RWPE2 (cell line): ENCODE results near the gene CTSH.

Source experiments
- ATAC-seq: fragments of 200-7000 bp; cut with Tn5 transposase; 3 replicates; pipeline ENCODE4 v1.9.1; 2021; ENCODE audit warnings: low read depth
- DNase-seq: peaks from one replicate; pipeline ENCODE4 v3.0.0-alpha.2; 2020; ENCODE audit warnings: low spot score
- H3K27ac ChIP-seq: fragments of 450-650 bp; 2 replicates; pipeline ENCODE4 v1.5.1; 2017; ENCODE audit warnings: mild to moderate bottlenecking; ENCODE audit not compliant: poor library complexity, severe bottlenecking
- H3K27me3 ChIP-seq: fragments of 250-450 bp; sonication (Bioruptor Pico); 2 replicates; pipeline ENCODE4 v1.5.1; 2021; ENCODE audit warnings: mild to moderate bottlenecking, moderate library complexity; ENCODE audit not compliant: insufficient read depth, poor library complexity, severe bottlenecking
- H3K36me3 ChIP-seq: fragments of 250-450 bp; sonication (Bioruptor Pico); 2 replicates; pipeline ENCODE4 v1.5.1; 2020; ENCODE audit warnings: low read depth, mild to moderate bottlenecking, moderate library complexity
- H3K4me1 ChIP-seq: fragments of 250-450 bp; sonication (Bioruptor Pico); 2 replicates; pipeline ENCODE4 v1.5.1; 2021; ENCODE audit warnings: mild to moderate bottlenecking, moderate library complexity; ENCODE audit not compliant: insufficient read depth, poor library complexity, severe bottlenecking
- H3K4me3 ChIP-seq: fragments of 250-450 bp; sonication (Bioruptor Pico); 2 replicates; pipeline ENCODE4 v1.5.1; 2021; ENCODE audit warnings: mild to moderate bottlenecking, moderate library complexity; ENCODE audit not compliant: severe bottlenecking
- H3K9me3 ChIP-seq: fragments of 250-450 bp; sonication (Bioruptor Pico); 2 replicates; pipeline ENCODE4 v1.5.1; 2021; ENCODE audit warnings: mild to moderate bottlenecking, moderate library complexity; ENCODE audit not compliant: severe bottlenecking
- TF ChIP-seq, protein P1 (sequence below): fragments of 450-650 bp; IDR thresholded peaks from one replicate; pipeline ENCODE4 v1.5.1; 2017; ENCODE audit warnings: mild to moderate bottlenecking, moderate library complexity; ENCODE audit not compliant: poor library complexity, severe bottlenecking

Gene CTSH

DNA sequence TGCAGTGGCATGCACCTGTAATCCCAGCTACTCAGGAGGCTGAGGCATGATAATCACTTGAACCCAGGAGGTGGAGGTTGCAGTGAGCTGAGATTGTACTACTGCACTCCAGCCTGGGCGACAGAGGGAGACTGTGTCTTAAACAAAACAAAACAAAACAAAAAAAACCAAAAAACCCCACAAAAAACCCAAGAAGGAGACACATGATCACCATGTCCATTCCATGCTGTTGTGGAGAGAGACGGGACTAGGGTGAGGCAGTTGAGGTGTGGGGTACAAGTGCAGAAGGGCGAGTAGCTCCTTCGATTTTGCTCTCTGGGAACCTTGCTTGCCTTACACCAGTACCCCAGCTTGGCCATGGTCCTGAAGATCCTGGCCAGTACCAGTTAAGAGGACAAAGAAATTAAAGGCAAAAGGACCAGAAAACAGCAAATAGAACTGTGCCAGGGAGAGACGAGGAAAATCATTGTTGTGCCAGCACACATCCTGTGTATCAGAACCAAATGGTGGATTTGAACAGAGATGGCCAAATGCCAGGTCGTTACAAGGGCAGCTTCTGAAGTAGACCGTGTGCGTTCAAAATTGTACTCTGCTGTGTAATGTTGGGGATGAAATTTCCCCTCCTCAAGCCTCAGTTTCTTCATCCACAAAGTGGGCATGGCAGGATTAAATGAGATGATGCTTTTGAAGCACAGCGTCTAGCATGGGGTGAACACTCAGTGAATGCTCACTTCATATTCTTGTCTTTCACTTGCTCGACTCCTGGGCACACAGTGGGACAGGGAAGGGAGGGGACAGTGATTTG, 42.9 kb upstream of the CTSH start:
- DNase-seq (no peak), ATAC-seq (no peak)
- TF ChIP-seq, protein P1, sequence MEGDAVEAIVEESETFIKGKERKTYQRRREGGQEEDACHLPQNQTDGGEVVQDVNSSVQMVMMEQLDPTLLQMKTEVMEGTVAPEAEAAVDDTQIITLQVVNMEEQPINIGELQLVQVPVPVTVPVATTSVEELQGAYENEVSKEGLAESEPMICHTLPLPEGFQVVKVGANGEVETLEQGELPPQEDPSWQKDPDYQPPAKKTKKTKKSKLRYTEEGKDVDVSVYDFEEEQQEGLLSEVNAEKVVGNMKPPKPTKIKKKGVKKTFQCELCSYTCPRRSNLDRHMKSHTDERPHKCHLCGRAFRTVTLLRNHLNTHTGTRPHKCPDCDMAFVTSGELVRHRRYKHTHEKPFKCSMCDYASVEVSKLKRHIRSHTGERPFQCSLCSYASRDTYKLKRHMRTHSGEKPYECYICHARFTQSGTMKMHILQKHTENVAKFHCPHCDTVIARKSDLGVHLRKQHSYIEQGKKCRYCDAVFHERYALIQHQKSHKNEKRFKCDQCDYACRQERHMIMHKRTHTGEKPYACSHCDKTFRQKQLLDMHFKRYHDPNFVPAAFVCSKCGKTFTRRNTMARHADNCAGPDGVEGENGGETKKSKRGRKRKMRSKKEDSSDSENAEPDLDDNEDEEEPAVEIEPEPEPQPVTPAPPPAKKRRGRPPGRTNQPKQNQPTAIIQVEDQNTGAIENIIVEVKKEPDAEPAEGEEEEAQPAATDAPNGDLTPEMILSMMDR = no peak
- Histone ChIP-seq H3K27me3 (no peaks in the 10 kb centered on the region), H3K36me3 (no peaks in the 10 kb centered on the region), H3K9me3 (no peaks in the 10 kb centered on the region), H3K27ac (peak overlapping the region; percentile 88), H3K4me3 (no peak overlapping the region), H3K4me1 (peaks cover 15% of the 10 kb centered on the region)

DNA sequence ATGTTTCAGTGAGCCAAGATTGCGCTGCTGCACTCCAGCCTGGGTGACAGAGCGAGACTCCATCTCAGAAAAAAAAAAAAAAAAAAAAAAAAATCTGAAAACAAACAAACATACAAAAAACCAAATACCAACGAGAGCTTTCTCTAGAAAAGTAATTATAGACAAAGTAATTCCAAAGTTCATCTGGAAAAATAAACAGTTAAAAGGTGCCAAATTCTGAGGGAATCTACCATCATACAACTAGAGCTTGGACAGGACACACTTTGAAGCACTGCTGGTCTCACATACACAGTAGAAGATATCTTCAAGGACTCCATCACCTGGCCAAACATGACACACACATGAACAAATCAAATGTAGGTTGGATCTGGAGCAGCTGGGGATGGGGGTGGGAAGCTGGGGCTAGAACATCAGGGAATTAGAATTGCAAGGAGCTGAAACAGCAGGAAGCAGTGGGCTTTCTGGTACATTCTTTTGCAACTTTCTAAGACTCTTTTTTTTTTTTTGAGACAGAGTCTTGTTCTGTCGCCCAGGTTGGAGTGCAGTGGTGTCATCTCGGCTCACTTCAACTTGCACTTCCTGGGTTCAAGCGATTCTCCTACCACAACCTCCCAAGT, 41.1 kb upstream of the CTSH start:
- Histone ChIP-seq H3K36me3 (no peaks in the 10 kb centered on the region), H3K27me3 (no peaks in the 10 kb centered on the region), H3K27ac (no peak overlapping the region), H3K4me1 (peaks cover 15% of the 10 kb centered on the region), H3K9me3 (no peaks in the 10 kb centered on the region), H3K4me3 (no peak overlapping the region)
- DNase-seq = no peak
- TF ChIP-seq, protein P1 = no peak
- no peak for ATAC-seq

DNA sequence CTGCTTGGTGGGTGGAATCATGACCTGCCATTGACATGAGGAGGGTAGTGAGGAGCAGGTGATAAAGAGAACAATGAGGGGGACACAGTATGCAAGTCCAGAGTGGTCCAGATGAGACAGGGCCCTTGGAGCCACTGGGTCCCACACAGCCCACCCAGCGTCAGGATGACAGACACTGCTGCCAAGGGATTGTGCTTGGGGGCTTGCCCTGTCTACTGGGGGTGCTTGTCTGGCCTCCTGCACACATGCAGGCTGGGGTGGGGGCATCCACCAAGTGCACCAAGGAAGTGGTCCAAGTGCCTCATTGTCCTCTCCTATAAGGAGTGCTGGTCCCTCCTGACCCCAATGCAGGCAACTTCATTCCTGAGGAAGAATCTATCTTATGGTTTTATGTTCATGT, 39.2 kb upstream of the CTSH start:
- Histone ChIP-seq H3K27ac (no peak overlapping the region), H3K4me1 (peaks cover 12% of the 10 kb centered on the region), H3K36me3 (no peaks in the 10 kb centered on the region), H3K9me3 (no peaks in the 10 kb centered on the region), H3K27me3 (no peaks in the 10 kb centered on the region), H3K4me3 (no peak overlapping the region)
- ATAC-seq (no peak), DNase-seq (no peak)
- TF ChIP-seq, protein P1 = no peak

DNA sequence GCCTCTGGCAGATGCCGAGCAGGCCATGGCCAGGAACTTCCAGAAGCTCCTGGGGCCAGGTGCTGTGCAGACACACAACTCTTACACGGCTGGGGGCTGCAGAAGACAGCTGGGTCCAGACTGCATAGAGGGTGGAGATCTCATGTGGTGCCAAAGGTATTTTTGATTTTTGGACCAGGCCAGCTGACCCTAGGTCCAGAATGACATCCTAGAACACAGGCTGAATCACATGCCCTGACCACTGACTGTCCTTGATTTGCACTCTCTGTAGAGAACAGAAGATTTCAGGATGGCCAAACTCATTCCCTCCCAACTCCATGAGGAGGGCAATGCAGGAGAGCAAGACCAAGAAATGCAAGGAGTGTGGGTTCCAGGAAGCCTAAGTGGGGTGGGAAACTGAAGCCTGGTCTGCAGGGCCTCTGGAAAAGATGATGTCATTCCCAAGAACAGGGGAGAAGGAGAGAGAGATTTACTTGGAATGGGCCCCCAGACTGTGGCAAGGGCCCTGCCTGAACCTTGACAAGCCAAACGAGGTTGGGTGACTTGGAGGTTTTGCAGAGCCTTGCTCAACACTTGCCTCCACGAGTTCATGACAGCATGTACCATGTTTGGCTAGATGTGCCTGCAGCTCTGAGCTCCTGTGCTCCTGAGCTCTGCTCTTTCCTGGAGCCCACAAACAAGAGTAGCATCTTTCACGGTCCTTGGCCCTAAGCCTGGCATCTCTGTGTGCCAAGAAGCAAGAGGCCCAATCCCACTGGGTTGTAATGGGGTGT, 38.5 kb upstream of the CTSH start:
- DNase-seq = no peak
- no peaks in the 10 kb centered on the region for H3K36me3 ChIP-seq
- H3K27me3 ChIP-seq = no peaks in the 10 kb centered on the region
- peaks cover 8% of the 10 kb centered on the region for H3K4me1 ChIP-seq
- H3K4me3 ChIP-seq = no peak overlapping the region
- TF ChIP-seq, protein P1 = no peak
- no peak overlapping the region for H3K27ac ChIP-seq
- ATAC-seq = no peak
- H3K9me3 ChIP-seq = no peaks in the 10 kb centered on the region
